ENCODE data around the gene SRCAP.

The SRCAP gene

GRCh38 chr16:30722916-30723315 is 23.9 kb downstream of the SRCAP start:
- peaks cover 93% of the 10 kb centered on the region for H3K36me3 ChIP-seq (ENCODE audit: insufficient read depth, low read length)
- H3K27me3 ChIP-seq (ENCODE audit: insufficient read depth, low read length) = no peaks in the 10 kb centered on the region
- H3F3A ChIP-seq (ENCODE audit: insufficient read depth, low read length) = no peaks in the 10 kb centered on the region
- H4K20me1 ChIP-seq (ENCODE audit: insufficient read depth, low read length) = no peaks in the 10 kb centered on the region
- no peak overlapping the region for H3K9ac ChIP-seq (ENCODE audit: low read length)
- no peaks in the 10 kb centered on the region for H3K9me2 ChIP-seq (ENCODE audit: low read depth, low read length)
- no peak for TF ChIP-seq CTCF (IDR thresholded peaks at IDR 0.05; ENCODE audit: low read length)
- H3K27ac ChIP-seq (ENCODE audit: low read depth, low read length, poor library complexity, severe bottlenecking) = no peak overlapping the region
- H3K79me2 ChIP-seq (ENCODE audit: insufficient read depth, low read length) = no peaks in the 10 kb centered on the region
- no peak overlapping the region for H3K4me3 ChIP-seq (ENCODE audit: low read depth, low read length, poor library complexity, severe bottlenecking)
- H3K4me2 ChIP-seq (ENCODE audit: low read length) = no peak overlapping the region
- H2AFZ ChIP-seq (ENCODE audit: low read length) = no peak overlapping the region
- no peaks in the 10 kb centered on the region for H3K9me3 ChIP-seq (ENCODE audit: low read length)
- no peaks in the 10 kb centered on the region for H3K4me1 ChIP-seq (ENCODE audit: insufficient read depth, low read length, severe bottlenecking)

GRCh38 chr16:30723725-30724355 is 24.9 kb downstream of the SRCAP start:
- H3K4me3 ChIP-seq (ENCODE audit: low read depth, low read length, poor library complexity, severe bottlenecking) = no peak overlapping the region
- no peaks in the 10 kb centered on the region for H3K27me3 ChIP-seq (ENCODE audit: insufficient read depth, low read length)
- H3K4me1 ChIP-seq (ENCODE audit: insufficient read depth, low read length, severe bottlenecking) = no peaks in the 10 kb centered on the region
- no peaks in the 10 kb centered on the region for H3K79me2 ChIP-seq (ENCODE audit: insufficient read depth, low read length)
- TF ChIP-seq EZH2 (IDR thresholded peaks at IDR 0.05; ENCODE audit: borderline replicate concordance, low read length) (no peak), CTCF (IDR thresholded peaks at IDR 0.05; ENCODE audit: low read length) (no peak)
- no peaks in the 10 kb centered on the region for H3F3A ChIP-seq (ENCODE audit: insufficient read depth, low read length)
- no peaks in the 10 kb centered on the region for H4K20me1 ChIP-seq (ENCODE audit: insufficient read depth, low read length)
- H3K36me3 ChIP-seq (ENCODE audit: insufficient read depth, low read length) = peaks cover 95% of the 10 kb centered on the region
- no peaks in the 10 kb centered on the region for H3K9me2 ChIP-seq (ENCODE audit: low read depth, low read length)
- no peak overlapping the region for H2AFZ ChIP-seq (ENCODE audit: low read length)
- no peak overlapping the region for H3K27ac ChIP-seq (ENCODE audit: low read depth, low read length, poor library complexity, severe bottlenecking)
- H3K4me2 ChIP-seq (ENCODE audit: low read length) = no peak overlapping the region
- H3K9me3 ChIP-seq (ENCODE audit: low read length) = no peaks in the 10 kb centered on the region
- no peak overlapping the region for H3K9ac ChIP-seq (ENCODE audit: low read length)

GRCh38 chr16:30724641-30725417 is 25.9 kb downstream of the SRCAP start:
- peaks cover 97% of the 10 kb centered on the region for H3K36me3 ChIP-seq (ENCODE audit: insufficient read depth, low read length)
- no peaks in the 10 kb centered on the region for H4K20me1 ChIP-seq (ENCODE audit: insufficient read depth, low read length)
- TF ChIP-seq CTCF (IDR thresholded peaks at IDR 0.05; ENCODE audit: low read length) (no peak), EZH2 (IDR thresholded peaks at IDR 0.05; ENCODE audit: borderline replicate concordance, low read length) (no peak)

More at GRCh38 chr16:30724641-30725417, 25.9 kb downstream of the SRCAP start:
- Histone ChIP-seq H3K4me1 (ENCODE audit: insufficient read depth, low read length, severe bottlenecking) (no peaks in the 10 kb centered on the region), H3F3A (ENCODE audit: insufficient read depth, low read length) (no peaks in the 10 kb centered on the region), H3K27me3 (ENCODE audit: insufficient read depth, low read length) (no peaks in the 10 kb centered on the region), H2AFZ (ENCODE audit: low read length) (no peak overlapping the region), H3K79me2 (ENCODE audit: insufficient read depth, low read length) (no peaks in the 10 kb centered on the region), H3K9me3 (ENCODE audit: low read length) (no peaks in the 10 kb centered on the region), H3K4me2 (ENCODE audit: low read length) (no peak overlapping the region), H3K9me2 (ENCODE audit: low read depth, low read length) (no peaks in the 10 kb centered on the region), H3K27ac (ENCODE audit: low read depth, low read length, poor library complexity, severe bottlenecking) (no peak overlapping the region), H3K4me3 (ENCODE audit: low read depth, low read length, poor library complexity, severe bottlenecking) (no peak overlapping the region), H3K9ac (ENCODE audit: low read length) (no peak overlapping the region)

Measured in OCI-LY1 (cell line).